ENCODE results near the gene TBL1X. TPM values are rescaled to one million over a fixed set of nuclear protein-coding genes. Genes with fewer than 3 reads are reported as not detected.

TBL1X gene
- total RNA-seq, 1 donor from 2014 or later = 34.5 TPM

DNA sequence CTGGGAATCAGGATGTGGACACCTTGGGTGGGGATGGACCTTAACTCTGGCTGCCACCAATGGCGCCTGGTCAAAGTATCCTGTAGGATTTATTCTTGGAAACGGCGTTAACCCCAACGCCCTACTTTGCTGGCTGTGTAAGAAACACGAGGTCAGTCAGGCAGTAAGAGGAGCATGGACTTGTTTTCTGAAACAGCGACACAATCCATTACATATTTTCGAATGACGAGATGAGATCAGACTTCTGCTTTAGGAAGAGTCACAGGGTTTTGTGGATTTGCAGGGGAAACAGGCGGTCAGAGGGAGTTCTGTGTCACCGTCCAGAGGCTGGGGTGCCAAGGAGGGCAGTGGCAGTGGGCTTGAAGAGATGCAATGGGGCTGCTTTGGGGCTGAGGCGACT is 92.2 kb downstream of the TBL1X start:
- H3K4me3 Mint-ChIP-seq = no peak overlapping the region
- H3K27ac Mint-ChIP-seq = no peak overlapping the region
- DNase-seq (ENCODE audit: low spot score in 2 of 2, unreplicated experiment in 2 of 2) = no peak
- no peaks in the 10 kb centered on the region for H3K27me3 Mint-ChIP-seq (ENCODE audit: low read depth)
- H3K36me3 Mint-ChIP-seq = no peaks in the 10 kb centered on the region
- no peaks in the 10 kb centered on the region for H3K4me1 Mint-ChIP-seq
- H3K9me3 Mint-ChIP-seq = peaks cover 22% of the 10 kb centered on the region
- TF ChIP-seq, protein P1, sequence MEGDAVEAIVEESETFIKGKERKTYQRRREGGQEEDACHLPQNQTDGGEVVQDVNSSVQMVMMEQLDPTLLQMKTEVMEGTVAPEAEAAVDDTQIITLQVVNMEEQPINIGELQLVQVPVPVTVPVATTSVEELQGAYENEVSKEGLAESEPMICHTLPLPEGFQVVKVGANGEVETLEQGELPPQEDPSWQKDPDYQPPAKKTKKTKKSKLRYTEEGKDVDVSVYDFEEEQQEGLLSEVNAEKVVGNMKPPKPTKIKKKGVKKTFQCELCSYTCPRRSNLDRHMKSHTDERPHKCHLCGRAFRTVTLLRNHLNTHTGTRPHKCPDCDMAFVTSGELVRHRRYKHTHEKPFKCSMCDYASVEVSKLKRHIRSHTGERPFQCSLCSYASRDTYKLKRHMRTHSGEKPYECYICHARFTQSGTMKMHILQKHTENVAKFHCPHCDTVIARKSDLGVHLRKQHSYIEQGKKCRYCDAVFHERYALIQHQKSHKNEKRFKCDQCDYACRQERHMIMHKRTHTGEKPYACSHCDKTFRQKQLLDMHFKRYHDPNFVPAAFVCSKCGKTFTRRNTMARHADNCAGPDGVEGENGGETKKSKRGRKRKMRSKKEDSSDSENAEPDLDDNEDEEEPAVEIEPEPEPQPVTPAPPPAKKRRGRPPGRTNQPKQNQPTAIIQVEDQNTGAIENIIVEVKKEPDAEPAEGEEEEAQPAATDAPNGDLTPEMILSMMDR (IDR thresholded peaks at IDR 0.05; ENCODE audit: unreplicated experiment) = no peak

DNA sequence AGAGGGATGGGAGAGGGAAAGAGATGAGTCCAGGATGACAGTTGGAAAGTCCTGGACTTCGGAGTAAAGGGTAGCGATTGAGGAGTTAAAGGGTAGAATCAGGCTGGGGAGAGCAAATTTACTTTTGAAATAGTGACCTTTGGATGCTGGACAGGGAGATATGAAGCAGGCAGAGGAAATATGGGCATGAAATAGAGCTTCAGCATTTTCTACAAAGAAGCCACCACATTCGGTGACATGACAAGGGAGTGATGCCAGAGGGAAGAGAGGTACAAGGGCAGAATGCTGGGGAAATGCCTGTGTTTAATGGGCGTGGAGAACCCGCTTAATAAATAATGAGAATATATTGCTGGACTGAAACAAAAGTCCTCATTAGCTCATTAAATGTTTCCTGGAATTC is 92.7 kb downstream of the TBL1X start:
- no peak for DNase-seq (ENCODE audit: low spot score in 2 of 2, unreplicated experiment in 2 of 2)
- Mint-ChIP-seq H3K9me3 (peaks cover 20% of the 10 kb centered on the region), H3K27ac (no peak overlapping the region), H3K27me3 (ENCODE audit: low read depth) (no peaks in the 10 kb centered on the region), H3K4me3 (no peak overlapping the region), H3K36me3 (no peaks in the 10 kb centered on the region), H3K4me1 (no peaks in the 10 kb centered on the region)
- TF ChIP-seq, protein P1 (IDR thresholded peaks at IDR 0.05; ENCODE audit: unreplicated experiment) = no peak

DNA sequence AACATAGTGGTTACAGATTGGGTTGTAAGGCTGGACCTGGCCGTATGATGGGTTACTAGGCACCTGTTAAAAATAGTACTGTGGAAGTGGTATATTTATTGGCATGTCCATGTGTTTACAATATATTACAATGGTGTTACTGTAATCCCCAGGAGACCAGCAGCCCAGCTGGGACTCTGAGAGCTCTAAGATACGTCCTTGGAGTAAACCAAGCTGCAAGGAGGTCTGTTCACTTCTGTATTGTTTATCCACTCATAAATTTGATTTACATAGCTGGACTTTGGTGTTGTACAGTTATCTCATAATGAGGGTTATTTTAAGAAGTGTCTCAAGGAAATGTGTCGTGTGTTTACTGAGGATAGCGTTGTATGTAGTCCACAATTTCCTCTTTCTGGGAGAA is 93.8 kb downstream of the TBL1X start:
- peaks cover 5% of the 10 kb centered on the region for H3K4me1 Mint-ChIP-seq
- no peak overlapping the region for H3K4me3 Mint-ChIP-seq
- TF ChIP-seq, protein P1 (IDR thresholded peaks at IDR 0.05; ENCODE audit: unreplicated experiment) = no peak
- no peaks in the 10 kb centered on the region for H3K27me3 Mint-ChIP-seq (ENCODE audit: low read depth)
- no peaks in the 10 kb centered on the region for H3K36me3 Mint-ChIP-seq
- H3K9me3 Mint-ChIP-seq = peaks cover 13% of the 10 kb centered on the region
- H3K27ac Mint-ChIP-seq = no peak overlapping the region
- no peak for DNase-seq (ENCODE audit: low spot score in 2 of 2, unreplicated experiment in 2 of 2)

DNA sequence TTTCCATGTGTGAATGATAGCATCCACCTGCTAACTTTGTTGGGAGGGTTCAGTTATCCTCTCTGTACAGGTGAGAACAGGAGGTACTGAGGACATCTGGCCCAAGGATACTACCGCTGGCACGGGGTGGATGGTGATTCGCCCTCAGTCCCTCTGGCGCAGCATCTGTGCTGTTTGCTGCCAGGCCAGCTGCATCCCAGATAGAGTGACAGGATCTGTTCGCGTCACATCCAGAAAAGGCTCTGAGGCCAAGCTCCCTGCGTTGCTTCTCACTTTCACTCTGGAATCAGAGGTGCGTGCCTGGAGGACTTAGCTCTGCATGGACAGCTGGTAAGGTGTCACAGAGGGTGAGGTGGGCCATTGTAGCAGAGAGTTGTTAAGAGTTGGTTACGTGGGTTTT is 95.4 kb downstream of the TBL1X start:
- Mint-ChIP-seq H3K27ac (no peak overlapping the region), H3K36me3 (peaks cover 2% of the 10 kb centered on the region), H3K9me3 (peaks cover 13% of the 10 kb centered on the region), H3K4me3 (no peak overlapping the region), H3K4me1 (peaks cover 5% of the 10 kb centered on the region), H3K27me3 (ENCODE audit: low read depth) (no peaks in the 10 kb centered on the region)
- no peak for DNase-seq (ENCODE audit: low spot score in 2 of 2, unreplicated experiment in 2 of 2)
- TF ChIP-seq, protein P1 (IDR thresholded peaks at IDR 0.05; ENCODE audit: unreplicated experiment) = no peak

DNA sequence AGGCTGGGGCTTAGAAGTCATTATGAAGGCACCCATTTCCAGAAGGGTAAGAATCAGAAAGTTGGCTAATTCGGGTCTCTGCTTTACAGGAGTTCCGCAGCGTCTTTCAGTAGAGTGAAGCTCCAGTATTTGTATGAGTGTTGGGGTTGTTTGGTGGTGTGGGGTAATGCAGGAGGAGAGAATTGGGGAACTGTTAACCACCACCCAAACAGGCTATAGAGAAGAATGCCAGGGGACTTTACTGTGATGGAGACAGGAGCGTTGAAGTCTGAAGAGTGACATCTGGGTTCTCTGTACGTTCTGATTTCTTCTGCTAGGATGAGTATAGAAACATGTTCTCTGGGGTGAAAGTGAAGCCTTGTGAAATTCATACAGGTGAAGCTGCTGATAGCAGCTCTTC is 96.3 kb downstream of the TBL1X start:
- Mint-ChIP-seq H3K27ac (no peak overlapping the region), H3K9me3 (peaks cover 9% of the 10 kb centered on the region), H3K4me3 (no peak overlapping the region), H3K36me3 (peaks cover 2% of the 10 kb centered on the region), H3K4me1 (peaks cover 8% of the 10 kb centered on the region), H3K27me3 (ENCODE audit: low read depth) (no peaks in the 10 kb centered on the region)
- TF ChIP-seq, protein P1 (IDR thresholded peaks at IDR 0.05; ENCODE audit: unreplicated experiment) = no peak
- DNase-seq (ENCODE audit: low spot score in 2 of 2, unreplicated experiment in 2 of 2) = no peak

DNA sequence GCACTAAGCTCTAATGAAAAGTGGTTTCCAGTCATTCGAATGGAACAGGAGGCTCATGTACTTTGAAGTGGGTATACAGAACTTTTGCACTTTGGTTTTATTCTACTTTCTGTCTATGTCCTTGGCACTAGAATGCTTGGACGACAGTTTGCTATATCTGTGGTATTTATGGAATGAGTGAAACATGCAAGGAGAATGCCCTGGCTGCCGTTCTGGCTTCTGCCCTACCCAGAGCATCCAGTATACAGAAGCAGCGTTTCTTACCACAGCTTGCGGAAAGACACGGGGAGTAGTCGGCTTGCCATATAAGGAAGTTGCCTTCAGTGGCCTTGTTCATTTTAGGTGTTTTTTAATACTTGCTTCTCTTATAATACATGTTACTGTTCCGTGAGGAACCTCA is 98.0 kb downstream of the TBL1X start:
- no peaks in the 10 kb centered on the region for H3K27me3 Mint-ChIP-seq (ENCODE audit: low read depth)
- no peak overlapping the region for H3K4me3 Mint-ChIP-seq
- TF ChIP-seq, protein P1 (IDR thresholded peaks at IDR 0.05; ENCODE audit: unreplicated experiment) = no peak
- no peak for DNase-seq (ENCODE audit: low spot score in 2 of 2, unreplicated experiment in 2 of 2)
- H3K9me3 Mint-ChIP-seq = peaks cover 9% of the 10 kb centered on the region
- peaks cover 2% of the 10 kb centered on the region for H3K36me3 Mint-ChIP-seq
- H3K27ac Mint-ChIP-seq = peak overlapping the region; percentile 70
- peaks cover 15% of the 10 kb centered on the region for H3K4me1 Mint-ChIP-seq
